GM19328 (cell line): ENCODE results near the gene VAX1.
"Not testable (repeated sequence)": the region's sequence is repeated elsewhere in the genome, so short reads cannot be mapped to it uniquely, and the experiment has no call there.

ENCODE experiments used
- ATAC-seq: cut with Tn5 transposase; IDR thresholded peaks from one replicate; pipeline ENCODE4 v1.9.1; 2021; ENCODE audit warnings: mild to moderate bottlenecking, moderate library complexity; ENCODE audit not compliant: unreplicated experiment

VAX1 gene

GRCh38 chr10:117137911-117138642 is at the start of gene VAX1:
Gene VAX1, minus strand, starts transcription at chr10:117138270. Its CDS starts 214 bp downstream, at chr10:117138056.
- ATAC-seq: no peak

- ATAC-seq: no peak
Observed at GRCh38 chr10:117186832-117187615, 49.0 kb upstream of the VAX1 start.

- not testable (repeated sequence) for ATAC-seq
Observed at GRCh38 chr10:117185817-117186216, 47.7 kb upstream of the VAX1 start.

- no peak for ATAC-seq
Observed at GRCh38 chr10:117184821-117185220, 46.8 kb upstream of the VAX1 start.

GRCh38 chr10:117184296-117184695 is 46.2 kb upstream of the VAX1 start:
- no peak for ATAC-seq

- ATAC-seq: no peak
Observed at GRCh38 chr10:117178190-117178589, 40.1 kb upstream of the VAX1 start.

GRCh38 chr10:117175901-117176534 is 37.9 kb upstream of the VAX1 start:
- ATAC-seq: no peak

GRCh38 chr10:117175215-117175900 is 37.3 kb upstream of the VAX1 start:
- ATAC-seq: peak; percentile 32

- ATAC-seq: peak; percentile 84
Observed at GRCh38 chr10:117174439-117175214, 36.6 kb upstream of the VAX1 start.

GRCh38 chr10:117170244-117170643 is 32.2 kb upstream of the VAX1 start:
- ATAC-seq: no peak

GRCh38 chr10:117169480-117169879 is 31.4 kb upstream of the VAX1 start:
- ATAC-seq: no peak

GRCh38 chr10:117168729-117169128 is 30.7 kb upstream of the VAX1 start:
- no peak for ATAC-seq

GRCh38 chr10:117167789-117168674 is 30.0 kb upstream of the VAX1 start:
- peak; percentile 79 for ATAC-seq

GRCh38 chr10:117167346-117167788 is 29.3 kb upstream of the VAX1 start:
- ATAC-seq: no peak

GRCh38 chr10:117166418-117167345 is 28.6 kb upstream of the VAX1 start:
- ATAC-seq: no peak

GRCh38 chr10:117165538-117166417 is 27.7 kb upstream of the VAX1 start:
- ATAC-seq: no peak
